Mucosa of rectum (tissue), 2 donors: ENCODE results near the gene PROB1.
A peak's percentile ranks its signal among the peaks of the same experiment; 100 is the strongest.

Experiments used
- H3K27ac ChIP-seq, 2 donors: one replicate each; pipeline ENCODE4 v1.7.0; 2013; ENCODE audit warnings: inconsistent platforms in 2 of 2, low read depth in 2 of 2, low read length in 2 of 2
- H3K27me3 ChIP-seq, 2 donors: one replicate each; pipeline ENCODE4 v1.7.0; 2013; ENCODE audit warnings: low read length in 2 of 2; ENCODE audit not compliant: control insufficient read depth in 2 of 2, insufficient read depth in 2 of 2
- H3K36me3 ChIP-seq, 2 donors: one replicate each; pipeline ENCODE4 v1.7.0; 2013; ENCODE audit warnings: low read length in 2 of 2; ENCODE audit not compliant: control insufficient read depth in 2 of 2, insufficient read depth in 2 of 2
- H3K4me1 ChIP-seq, 2 donors: one replicate each; pipeline ENCODE4 v1.7.0; 2013; ENCODE audit warnings: low read length in 2 of 2, mild to moderate bottlenecking in 1 of 2; ENCODE audit not compliant: control insufficient read depth in 2 of 2, insufficient read depth in 2 of 2
- H3K4me3 ChIP-seq, 2 donors: one replicate each; pipeline ENCODE4 v1.7.0; 2013; ENCODE audit warnings: low read length in 2 of 2
- H3K9ac ChIP-seq, 2 donors: one replicate each; pipeline ENCODE4 v1.7.0; 2013; ENCODE audit warnings: low read length in 2 of 2, low read depth in 1 of 2, mild to moderate bottlenecking in 1 of 2
- H3K9me3 ChIP-seq, 2 donors: one replicate each; pipeline ENCODE4 v1.7.0; 2013; ENCODE audit warnings: low read length in 2 of 2; ENCODE audit not compliant: control insufficient read depth in 2 of 2
- donor health status: healthy.
- donor health status: Normal muscosa, but diverticular disease.

The PROB1 gene

DNA sequence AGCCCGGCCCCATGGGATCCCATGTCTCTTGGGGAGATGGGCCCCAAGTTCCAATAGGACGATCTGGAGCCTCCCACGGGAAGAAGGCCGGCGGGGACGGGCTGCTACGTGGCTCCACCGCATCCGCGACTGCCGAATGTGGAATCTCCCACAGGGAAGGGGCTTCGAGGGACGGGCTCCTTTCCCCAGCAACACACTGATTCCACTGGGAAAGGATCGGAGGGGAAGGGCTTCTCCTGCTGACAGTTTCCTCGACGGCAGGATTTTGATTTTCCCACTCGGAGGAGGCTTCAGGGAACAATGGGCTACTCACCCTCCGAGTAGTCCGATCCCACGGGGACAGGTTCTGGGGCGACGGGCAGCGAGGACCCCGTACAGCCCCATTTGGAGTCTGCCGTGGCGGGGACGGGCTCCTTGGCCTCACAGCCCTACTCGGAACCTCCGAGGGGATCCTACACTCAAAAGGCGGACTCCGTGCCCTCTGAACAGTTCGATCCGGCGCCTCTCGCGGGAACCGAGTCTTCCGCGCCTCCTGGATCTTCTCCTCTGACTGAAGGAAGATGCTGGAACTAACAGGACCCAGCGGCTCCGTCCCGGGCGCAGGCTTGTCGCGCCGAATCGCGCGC is 1.3 kb downstream of the PROB1 start:
- Histone ChIP-seq H3K9me3 (no peaks in the 10 kb centered on the region), H3K4me1 (peaks cover 40 to 51% of the 10 kb centered on the region in 2 donors), H3K27me3 (peaks cover 0 to 7% of the 10 kb centered on the region in 2 donors), H3K27ac (no peak overlapping the region), H3K9ac (peak overlapping the region; percentile 35 to 68), H3K4me3 (peak overlapping the region; percentile 75 to 76), H3K36me3 (peaks cover 8 to 10% of the 10 kb centered on the region in 2 donors)

DNA sequence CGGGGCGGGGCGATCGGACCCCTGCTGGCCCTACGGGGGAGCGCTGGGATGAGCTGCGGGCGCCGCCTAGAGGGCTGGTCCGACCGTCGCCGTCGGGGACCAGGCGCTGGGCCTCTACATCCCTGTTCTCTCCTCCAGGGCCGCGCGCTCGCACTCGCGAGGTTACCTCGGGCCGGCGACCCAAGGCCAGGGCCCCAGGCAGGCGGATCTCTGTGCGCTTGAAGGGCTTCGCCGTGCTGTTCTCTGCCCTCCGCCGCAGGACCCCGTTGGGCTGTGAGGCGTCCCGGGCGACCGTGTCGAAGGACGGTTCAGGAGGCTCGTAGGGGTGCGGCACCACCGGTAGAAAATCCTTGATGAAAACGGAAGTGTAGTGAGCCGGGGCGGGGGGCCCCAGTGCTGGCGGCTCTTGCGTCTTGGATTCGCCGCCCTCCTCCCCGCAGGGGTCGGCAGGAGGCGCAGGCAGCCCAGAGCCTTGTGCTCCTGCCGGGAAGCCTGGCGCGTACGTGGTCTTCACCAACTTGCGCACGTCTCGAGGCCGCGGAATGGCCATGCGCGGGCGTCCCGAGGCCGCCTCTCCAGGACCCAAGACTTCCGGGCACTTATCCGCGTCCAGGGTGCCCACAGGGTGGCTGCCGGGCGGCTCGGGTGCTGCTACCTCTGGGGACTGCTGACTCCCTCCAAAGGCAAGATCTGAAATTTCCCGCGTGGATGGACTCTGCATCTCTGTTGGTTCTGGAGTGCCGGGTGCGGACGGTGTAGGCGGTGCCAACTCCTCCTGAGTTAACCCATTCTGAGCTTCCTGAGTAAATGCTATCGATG is 2.0 kb downstream of the PROB1 start:
- Histone ChIP-seq H3K27ac (peak overlapping the region; percentile 85 to 90), H3K9me3 (no peaks in the 10 kb centered on the region), H3K9ac (peak overlapping the region; percentile 35 to 68), H3K4me3 (peak overlapping the region; percentile 75 to 76), H3K36me3 (peaks cover 8 to 10% of the 10 kb centered on the region in 2 donors), H3K4me1 (peaks cover 46 to 53% of the 10 kb centered on the region in 2 donors), H3K27me3 (peaks cover 0 to 7% of the 10 kb centered on the region in 2 donors)

- Histone ChIP-seq H3K4me3 (peak overlapping the region; percentile 75 to 76), H3K4me1 (peaks cover 50 to 58% of the 10 kb centered on the region in 2 donors), H3K27me3 (peaks cover 0 to 7% of the 10 kb centered on the region in 2 donors), H3K36me3 (peaks cover 8 to 10% of the 10 kb centered on the region in 2 donors), H3K9me3 (no peaks in the 10 kb centered on the region), H3K27ac (peak overlapping the region; percentile 85 to 90), H3K9ac (peak overlapping the region; percentile 60 to 68)
Measured at GRCh38 chr5:139392324-139392677, 2.6 kb downstream of the PROB1 start.

DNA sequence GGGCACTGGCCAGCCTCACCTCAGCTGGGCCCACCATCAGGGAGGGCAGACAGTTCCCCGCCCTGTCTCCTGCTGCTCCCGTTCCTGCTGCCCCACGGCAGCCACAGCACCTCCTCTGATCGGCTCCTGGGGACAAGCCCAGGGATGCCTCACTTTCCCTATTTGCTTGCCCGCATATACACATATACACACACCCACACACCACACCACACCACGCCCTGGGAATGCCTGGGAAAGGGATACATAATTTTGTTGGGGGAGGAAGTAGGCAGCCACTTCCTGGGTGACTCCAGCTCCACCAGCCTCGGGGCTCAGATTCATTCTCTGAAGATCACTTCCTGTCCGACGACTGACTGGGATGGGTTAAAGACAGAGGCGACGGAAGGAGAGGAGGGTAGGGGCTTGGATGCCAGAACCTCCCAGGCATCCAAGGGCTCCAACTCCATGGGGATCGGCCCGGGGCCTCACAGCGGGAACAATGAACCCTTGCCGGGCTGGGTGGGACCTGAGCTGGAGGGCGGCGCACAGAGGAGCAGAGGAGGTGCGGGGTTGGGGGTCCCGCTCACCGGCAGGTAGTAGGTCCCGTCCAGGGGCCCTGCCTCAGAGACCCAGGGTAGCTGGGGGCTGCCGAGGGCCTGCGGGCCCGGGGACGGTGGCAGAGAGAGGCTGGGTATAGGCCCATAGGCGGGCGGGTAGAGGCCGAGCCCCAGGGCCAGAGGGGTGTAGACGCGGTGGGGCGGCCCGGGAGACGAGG is 3.2 kb downstream of the PROB1 start:
- H3K27me3 ChIP-seq: peaks cover 0 to 7% of the 10 kb centered on the region in 2 donors
- H3K27ac ChIP-seq: peak overlapping the region; percentile 85 to 90

DNA sequence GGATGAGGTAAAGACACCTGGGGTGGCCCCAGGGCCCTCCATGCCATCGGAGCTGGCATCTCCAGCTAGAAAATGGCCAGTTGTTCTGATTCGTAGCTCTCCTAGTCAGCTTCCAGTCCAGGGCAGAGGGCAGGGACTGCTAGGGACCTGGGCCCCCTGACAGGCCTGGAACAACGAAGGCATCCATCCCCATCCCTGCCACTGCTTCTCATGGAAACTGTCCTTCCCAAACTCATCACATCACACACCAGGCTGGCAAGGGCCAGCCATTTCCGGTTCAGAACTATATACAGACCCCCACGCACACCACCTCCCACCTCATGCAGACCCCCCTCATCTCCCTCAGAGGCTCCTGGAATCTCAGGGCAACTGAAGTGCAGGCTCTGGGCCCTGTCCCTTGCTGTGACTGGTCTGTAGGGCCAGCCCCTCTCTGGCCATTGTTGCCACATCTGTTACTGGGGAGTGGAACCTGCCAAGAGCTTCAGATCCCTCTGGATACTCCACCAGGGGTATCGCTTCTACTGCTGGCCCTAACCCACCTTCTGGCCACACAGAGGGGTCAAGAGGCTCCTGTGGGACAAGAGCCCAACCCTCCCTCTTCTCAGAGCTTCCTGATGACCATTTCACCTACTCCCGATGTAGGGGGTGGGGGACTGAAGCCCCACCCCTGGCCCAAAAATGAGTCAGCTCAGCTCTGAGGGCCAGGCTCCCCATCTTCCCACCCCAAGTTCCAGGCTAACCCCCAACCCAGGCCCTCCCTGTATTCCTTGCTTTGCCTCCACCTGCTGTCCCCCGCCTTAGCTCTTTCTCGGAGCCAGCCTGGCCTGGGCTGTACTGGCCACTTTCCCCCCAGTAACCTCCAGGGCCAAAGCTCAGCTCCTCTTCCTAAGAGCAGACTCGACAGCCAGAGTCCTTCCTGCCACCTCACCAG is 4.0 kb downstream of the PROB1 start:
- H3K4me1 ChIP-seq: peaks cover 50 to 58% of the 10 kb centered on the region in 2 donors

More for the DNA sequence above, 3.2 kb downstream of the PROB1 start:
- peaks cover 8 to 10% of the 10 kb centered on the region in 2 donors for H3K36me3 ChIP-seq
- H3K4me3 ChIP-seq: peak overlapping the region; percentile 75 to 76
- peaks cover 50 to 58% of the 10 kb centered on the region in 2 donors for H3K4me1 ChIP-seq
- H3K9ac ChIP-seq: peak overlapping the region; percentile 63 to 68
- H3K9me3 ChIP-seq: no peaks in the 10 kb centered on the region

GRCh38 chr5:139389701-139390638 is 4.9 kb downstream of the PROB1 start, which contains the start of gene MZB1:
Gene MZB1, minus strand, starts transcription at chr5:139389913. Its CDS starts 57 bp downstream, at chr5:139389856.
- Histone ChIP-seq H3K4me1 (peaks cover 54 to 60% of the 10 kb centered on the region in 2 donors), H3K36me3 (peaks cover 3 to 8% of the 10 kb centered on the region in 2 donors), H3K9ac (peak within 1 kb of the TSS; percentile 52 to 87), H3K9me3 (no peaks in the 10 kb centered on the region), H3K27me3 (peaks cover 0 to 7% of the 10 kb centered on the region in 2 donors), H3K4me3 (peak within 1 kb of the TSS; percentile 77 to 84), H3K27ac (peak within 1 kb of the TSS; percentile 90 to 91)

More for the DNA sequence above, 4.0 kb downstream of the PROB1 start:
- H3K4me3 ChIP-seq: peak overlapping the region; percentile 76 to 84
- H3K9me3 ChIP-seq: no peaks in the 10 kb centered on the region
- H3K36me3 ChIP-seq: peaks cover 8 to 10% of the 10 kb centered on the region in 2 donors
- H3K9ac ChIP-seq: peak overlapping the region; percentile 63 to 68
- peak overlapping the region; percentile 85 to 90 for H3K27ac ChIP-seq
- peaks cover 0 to 7% of the 10 kb centered on the region in 2 donors for H3K27me3 ChIP-seq

DNA sequence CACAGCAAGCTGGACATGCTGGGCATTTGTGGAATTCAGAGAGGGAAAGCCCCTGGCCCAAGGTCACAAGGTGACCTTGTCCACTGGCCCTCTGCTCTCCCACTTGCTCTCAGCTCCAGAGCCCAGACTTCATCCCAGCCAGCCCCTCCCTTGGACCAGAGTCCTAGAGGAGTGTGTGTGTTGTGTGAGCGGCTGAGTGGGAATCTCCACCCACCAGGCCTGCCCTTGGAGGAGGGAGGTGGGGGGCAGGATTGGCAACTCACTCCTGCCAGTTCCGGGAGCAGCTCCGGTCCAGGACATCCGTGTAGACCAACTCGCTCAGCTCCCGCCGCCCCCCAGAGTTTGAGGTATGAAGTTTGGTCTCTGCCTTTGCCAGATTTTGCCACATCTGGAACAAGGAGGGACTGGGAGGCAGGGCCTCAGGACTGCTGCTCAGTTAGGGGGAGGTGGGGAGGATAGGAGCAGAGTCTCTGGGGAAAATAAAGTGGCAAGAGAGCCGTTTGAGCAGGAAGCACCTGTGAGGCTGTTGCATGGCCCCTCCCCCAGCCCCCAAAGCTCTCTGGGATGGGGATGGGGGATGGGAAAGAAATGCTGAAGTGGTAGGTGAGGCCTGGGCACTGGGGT is 6.6 kb downstream of the PROB1 start:
- peak overlapping the region; percentile 87 to 88 for H3K9ac ChIP-seq
- H3K4me3 ChIP-seq: peak overlapping the region; percentile 77 to 84
- H3K4me1 ChIP-seq: peaks cover 60 to 68% of the 10 kb centered on the region in 2 donors
- H3K9me3 ChIP-seq: no peaks in the 10 kb centered on the region
- peaks cover 3 to 8% of the 10 kb centered on the region in 2 donors for H3K36me3 ChIP-seq
- H3K27me3 ChIP-seq: peaks cover 0 to 1% of the 10 kb centered on the region in 2 donors
- peak overlapping the region; percentile 90 to 91 for H3K27ac ChIP-seq

- Histone ChIP-seq H3K27me3 (no peaks in the 10 kb centered on the region), H3K9me3 (no peaks in the 10 kb centered on the region), H3K36me3 (peaks cover 3 to 8% of the 10 kb centered on the region in 2 donors), H3K4me3 (peak overlapping the region; percentile 77 to 84), H3K27ac (peak overlapping the region; percentile 90 to 91), H3K9ac (peak overlapping the region; percentile 74 to 87), H3K4me1 (peaks cover 60 to 64% of the 10 kb centered on the region in 2 donors)
Measured at GRCh38 chr5:139387611-139388197, 7.2 kb downstream of the PROB1 start.
